Gastrocnemius medialis (tissue), 4 donors: Measurements from ENCODE around the gene SORCS1.

Experiments used
- POLR2A ChIP-seq, 2 donors: fragments of 450-650 bp; IDR thresholded peaks; one replicate each; pipeline ENCODE4 v1.6.1; 2017; ENCODE audit warnings: antibody characterized with exemption in 2 of 2, mild to moderate bottlenecking in 2 of 2, moderate library complexity in 2 of 2
- TF ChIP-seq, protein P1 (sequence below), 5 experiments: fragments of 450-650 bp in 3 of 5; fragments of 200-600 bp in 2 of 5; sonication (generic) in 2 of 5; IDR thresholded peaks in 4 of 5; conservative IDR thresholded peaks in 1 of 5; 1 replicate in 4 of 5; 2 replicates in 1 of 5; pipeline ENCODE4 v1.5.1; 2016 to 2019; ENCODE audit warnings: antibody characterized with exemption in 5 of 5, mild to moderate bottlenecking in 3 of 5, moderate library complexity in 3 of 5

DNA sequence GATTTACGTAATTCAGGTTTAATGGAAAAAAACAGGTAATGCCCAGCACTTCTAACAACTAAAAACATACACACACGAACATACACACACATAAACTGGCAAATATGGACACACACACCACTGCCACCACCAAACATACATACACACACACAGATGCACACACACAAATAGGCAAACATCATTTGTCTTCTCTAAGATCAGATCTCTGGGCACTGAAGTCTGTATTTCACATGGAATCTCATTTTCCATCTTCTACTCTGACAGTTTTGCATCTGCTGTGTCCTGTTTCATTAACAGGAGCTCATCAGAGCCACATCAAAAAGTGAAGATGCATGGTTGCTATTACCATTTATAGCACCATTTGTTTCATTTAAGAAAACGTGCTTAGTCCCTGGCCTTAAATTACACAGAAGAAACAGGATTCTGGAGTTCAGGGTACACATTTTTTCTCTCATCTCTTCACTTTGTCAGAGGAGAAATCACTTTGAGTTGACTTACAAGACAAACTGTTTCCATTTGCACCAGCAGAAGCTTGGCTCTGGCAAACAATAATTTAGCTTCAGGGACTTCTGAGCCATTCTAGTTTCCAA is 165.3 kb downstream of the SORCS1 start:
- no peak for TF ChIP-seq POLR2A (IDR thresholded peaks at IDR 0.05)
- TF ChIP-seq, protein P1, sequence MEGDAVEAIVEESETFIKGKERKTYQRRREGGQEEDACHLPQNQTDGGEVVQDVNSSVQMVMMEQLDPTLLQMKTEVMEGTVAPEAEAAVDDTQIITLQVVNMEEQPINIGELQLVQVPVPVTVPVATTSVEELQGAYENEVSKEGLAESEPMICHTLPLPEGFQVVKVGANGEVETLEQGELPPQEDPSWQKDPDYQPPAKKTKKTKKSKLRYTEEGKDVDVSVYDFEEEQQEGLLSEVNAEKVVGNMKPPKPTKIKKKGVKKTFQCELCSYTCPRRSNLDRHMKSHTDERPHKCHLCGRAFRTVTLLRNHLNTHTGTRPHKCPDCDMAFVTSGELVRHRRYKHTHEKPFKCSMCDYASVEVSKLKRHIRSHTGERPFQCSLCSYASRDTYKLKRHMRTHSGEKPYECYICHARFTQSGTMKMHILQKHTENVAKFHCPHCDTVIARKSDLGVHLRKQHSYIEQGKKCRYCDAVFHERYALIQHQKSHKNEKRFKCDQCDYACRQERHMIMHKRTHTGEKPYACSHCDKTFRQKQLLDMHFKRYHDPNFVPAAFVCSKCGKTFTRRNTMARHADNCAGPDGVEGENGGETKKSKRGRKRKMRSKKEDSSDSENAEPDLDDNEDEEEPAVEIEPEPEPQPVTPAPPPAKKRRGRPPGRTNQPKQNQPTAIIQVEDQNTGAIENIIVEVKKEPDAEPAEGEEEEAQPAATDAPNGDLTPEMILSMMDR (IDR thresholded peaks at IDR 0.05 in 4 of 5, conservative IDR thresholded peaks at IDR 0.05 in 1 of 5) = no peak
